ENCODE data around the gene C16orf92. TPM values are rescaled to one million over a fixed set of nuclear protein-coding genes. Genes with fewer than 3 reads are reported as not detected.

Gene C16orf92
- total and polyA plus RNA-seq, 2 of the 8 experiments (the other 6 are each of a cell fraction or from before 2014, with no cell fraction given) = not detected

- TF ChIP-seq TCF12 (IDR thresholded peaks at IDR 0.05; ENCODE audit: low read depth, low read length) (no peak), TBP (IDR thresholded peaks at IDR 0.05; ENCODE audit: low read depth, low read length) (no peak), RBBP5 (IDR thresholded peaks at IDR 0.05; ENCODE audit: borderline replicate concordance, low read depth, low read length) (0 out of 2 replicates have a peak, but pooled peaks have one; percentile 13), PHF8 (conservative IDR thresholded peaks at IDR 0.05; ENCODE audit: low read depth, low read length) (peak; percentile 24; the same call in 1 of the 2 replicates), SP1 (IDR thresholded peaks at IDR 0.05; ENCODE audit: low read depth, low read length) (no peak)
Measured at GRCh38 chr16:29974291-29975133, 48.5 kb upstream of the C16orf92 start (continued).

All from H1 (cell line).